Tibial nerve (tissue), 4 donors: ENCODE measurements around the gene FASTKD1.

ENCODE experiments used
- EP300 ChIP-seq, 2 donors: sonication (generic); formaldehyde crosslinking; IDR thresholded peaks; one replicate each; pipeline ENCODE4 v1.6.1; 2017; ENCODE audit warnings: antibody characterized with exemption in 2 of 2, mild to moderate bottlenecking in 1 of 2
- POLR2A ChIP-seq, 2 donors: fragments of 450-650 bp; IDR thresholded peaks; one replicate each; pipeline ENCODE4 v1.6.1; 2017; ENCODE audit warnings: antibody characterized with exemption in 2 of 2, mild to moderate bottlenecking in 2 of 2, moderate library complexity in 2 of 2
- TF ChIP-seq, protein P1 (sequence below), 5 experiments: fragments of 200-600 bp in 3 of 5; fragments of 450-650 bp in 2 of 5; sonication (generic) in 3 of 5; IDR thresholded peaks; one replicate each; pipeline ENCODE4 v1.5.1; 2016 to 2019; ENCODE audit warnings: antibody characterized with exemption in 5 of 5, mild to moderate bottlenecking in 3 of 5, moderate library complexity in 2 of 5

DNA sequence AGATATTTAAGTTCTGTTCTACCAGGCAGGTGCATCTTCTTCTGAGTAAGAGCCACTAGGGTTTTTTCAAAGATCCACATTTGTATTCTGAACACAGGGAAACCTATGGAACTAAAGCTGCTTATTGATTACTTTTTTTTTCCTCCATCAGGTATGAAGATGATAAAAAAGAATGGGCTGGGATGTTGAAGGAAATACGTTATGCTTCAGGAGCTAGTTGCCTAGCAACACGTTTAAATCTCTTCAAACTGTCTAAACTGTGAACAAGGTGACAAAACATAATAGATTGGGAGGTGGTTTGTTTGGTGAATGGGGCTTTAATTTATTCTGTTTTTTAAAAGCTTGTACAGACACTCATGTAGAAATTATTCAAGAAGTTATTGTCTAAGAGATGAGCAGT, 48.2 kb downstream of the FASTKD1 start:
- TF ChIP-seq POLR2A (IDR thresholded peaks at IDR 0.05) (no peak), EP300 (IDR thresholded peaks at IDR 0.05) (no peak)
- TF ChIP-seq, protein P1, sequence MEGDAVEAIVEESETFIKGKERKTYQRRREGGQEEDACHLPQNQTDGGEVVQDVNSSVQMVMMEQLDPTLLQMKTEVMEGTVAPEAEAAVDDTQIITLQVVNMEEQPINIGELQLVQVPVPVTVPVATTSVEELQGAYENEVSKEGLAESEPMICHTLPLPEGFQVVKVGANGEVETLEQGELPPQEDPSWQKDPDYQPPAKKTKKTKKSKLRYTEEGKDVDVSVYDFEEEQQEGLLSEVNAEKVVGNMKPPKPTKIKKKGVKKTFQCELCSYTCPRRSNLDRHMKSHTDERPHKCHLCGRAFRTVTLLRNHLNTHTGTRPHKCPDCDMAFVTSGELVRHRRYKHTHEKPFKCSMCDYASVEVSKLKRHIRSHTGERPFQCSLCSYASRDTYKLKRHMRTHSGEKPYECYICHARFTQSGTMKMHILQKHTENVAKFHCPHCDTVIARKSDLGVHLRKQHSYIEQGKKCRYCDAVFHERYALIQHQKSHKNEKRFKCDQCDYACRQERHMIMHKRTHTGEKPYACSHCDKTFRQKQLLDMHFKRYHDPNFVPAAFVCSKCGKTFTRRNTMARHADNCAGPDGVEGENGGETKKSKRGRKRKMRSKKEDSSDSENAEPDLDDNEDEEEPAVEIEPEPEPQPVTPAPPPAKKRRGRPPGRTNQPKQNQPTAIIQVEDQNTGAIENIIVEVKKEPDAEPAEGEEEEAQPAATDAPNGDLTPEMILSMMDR (IDR thresholded peaks at IDR 0.05): no peak
